Epithelial cell of esophagus (primary cell): ENCODE results near the gene APOBEC3B.

Source experiments
- DNase-seq: peaks from one replicate; pipeline ENCODE4 v3.0.0; 2010; ENCODE audit warnings: low read depth
- H3K4me3 ChIP-seq: 2 replicates; pipeline ENCODE4 v1.5.1; 2011; ENCODE audit warnings: mild to moderate bottlenecking, low read length, control low read depth
- TF ChIP-seq, protein P1 (sequence below): IDR thresholded peaks from 2 replicates; pipeline ENCODE4 v1.5.1; 2011; ENCODE audit warnings: low read depth, mild to moderate bottlenecking, low read length, control low read depth, inconsistent platforms; ENCODE audit not compliant: insufficient read depth; ENCODE audit errors: missing control alignments

The APOBEC3B gene

GRCh38 chr22:38952281-38952993, 29.7 kb upstream of the APOBEC3B start:
- DNase-seq: no peak
- H3K4me3 ChIP-seq: no peak overlapping the region
- TF ChIP-seq, protein P1, sequence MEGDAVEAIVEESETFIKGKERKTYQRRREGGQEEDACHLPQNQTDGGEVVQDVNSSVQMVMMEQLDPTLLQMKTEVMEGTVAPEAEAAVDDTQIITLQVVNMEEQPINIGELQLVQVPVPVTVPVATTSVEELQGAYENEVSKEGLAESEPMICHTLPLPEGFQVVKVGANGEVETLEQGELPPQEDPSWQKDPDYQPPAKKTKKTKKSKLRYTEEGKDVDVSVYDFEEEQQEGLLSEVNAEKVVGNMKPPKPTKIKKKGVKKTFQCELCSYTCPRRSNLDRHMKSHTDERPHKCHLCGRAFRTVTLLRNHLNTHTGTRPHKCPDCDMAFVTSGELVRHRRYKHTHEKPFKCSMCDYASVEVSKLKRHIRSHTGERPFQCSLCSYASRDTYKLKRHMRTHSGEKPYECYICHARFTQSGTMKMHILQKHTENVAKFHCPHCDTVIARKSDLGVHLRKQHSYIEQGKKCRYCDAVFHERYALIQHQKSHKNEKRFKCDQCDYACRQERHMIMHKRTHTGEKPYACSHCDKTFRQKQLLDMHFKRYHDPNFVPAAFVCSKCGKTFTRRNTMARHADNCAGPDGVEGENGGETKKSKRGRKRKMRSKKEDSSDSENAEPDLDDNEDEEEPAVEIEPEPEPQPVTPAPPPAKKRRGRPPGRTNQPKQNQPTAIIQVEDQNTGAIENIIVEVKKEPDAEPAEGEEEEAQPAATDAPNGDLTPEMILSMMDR: no peak

DNA sequence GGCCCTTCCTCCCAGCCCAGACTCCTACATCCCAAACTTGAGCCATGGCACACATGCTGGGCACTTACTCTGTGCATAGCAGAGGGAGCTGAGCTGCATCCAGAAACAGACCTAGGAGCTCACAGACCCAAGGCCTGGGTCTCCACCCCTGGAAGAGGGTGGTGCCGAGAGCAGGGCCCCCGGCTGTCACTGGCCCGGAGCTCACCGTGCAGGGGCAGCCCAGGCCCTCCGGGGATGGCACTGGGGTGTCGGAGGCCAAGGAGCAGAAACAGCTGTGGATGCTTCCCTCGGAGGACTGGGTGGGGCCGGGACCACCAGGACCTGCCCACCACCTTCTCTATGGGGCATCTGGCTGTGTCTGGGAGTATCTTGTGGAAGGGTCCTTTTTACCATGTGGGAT, 29.1 kb upstream of the APOBEC3B start:
- TF ChIP-seq, protein P1: no peak
- no peak overlapping the region for H3K4me3 ChIP-seq
- no peak for DNase-seq

DNA sequence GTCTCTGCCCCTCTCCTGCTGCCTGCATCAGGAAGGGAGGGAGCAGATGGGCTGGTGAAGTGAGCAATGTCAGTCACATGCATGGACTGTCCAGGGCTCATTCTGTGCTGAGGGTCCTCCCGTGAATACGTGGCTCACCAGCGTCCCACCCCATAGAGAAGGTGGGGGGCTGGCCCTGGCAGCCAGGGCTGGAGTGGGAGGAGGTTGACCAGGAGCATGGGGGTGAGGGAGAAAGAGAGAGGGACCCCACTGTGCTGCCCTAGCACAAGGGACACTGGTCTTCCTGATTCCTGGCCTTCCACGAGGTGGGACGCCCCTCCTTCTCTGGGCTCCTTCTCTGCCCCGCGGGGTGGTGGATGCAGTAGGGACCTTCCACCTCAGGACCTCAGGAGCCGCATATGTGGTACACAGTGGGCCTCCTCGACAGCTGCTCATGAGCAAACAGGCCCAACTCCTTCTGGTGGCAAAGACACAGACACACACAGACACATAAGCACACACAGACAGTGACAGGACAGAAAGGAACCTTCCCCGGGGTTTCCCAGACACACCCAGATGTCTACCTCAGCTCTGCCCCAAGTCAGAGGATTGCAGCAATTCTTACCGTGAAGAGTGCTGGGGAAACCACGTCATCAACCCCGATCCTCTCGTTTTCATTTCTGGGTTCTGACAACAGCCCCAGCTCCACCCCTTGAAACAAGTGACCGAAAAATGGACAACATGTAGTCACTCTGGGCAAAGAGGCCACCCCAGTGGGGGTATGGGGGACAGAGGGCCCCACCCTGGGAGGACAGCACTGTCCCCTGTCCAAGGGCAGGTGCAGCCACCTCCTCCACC, 28.4 kb upstream of the APOBEC3B start:
- TF ChIP-seq, protein P1: no peak
- H3K4me3 ChIP-seq: no peak overlapping the region
- peak; percentile 90 for DNase-seq

DNA sequence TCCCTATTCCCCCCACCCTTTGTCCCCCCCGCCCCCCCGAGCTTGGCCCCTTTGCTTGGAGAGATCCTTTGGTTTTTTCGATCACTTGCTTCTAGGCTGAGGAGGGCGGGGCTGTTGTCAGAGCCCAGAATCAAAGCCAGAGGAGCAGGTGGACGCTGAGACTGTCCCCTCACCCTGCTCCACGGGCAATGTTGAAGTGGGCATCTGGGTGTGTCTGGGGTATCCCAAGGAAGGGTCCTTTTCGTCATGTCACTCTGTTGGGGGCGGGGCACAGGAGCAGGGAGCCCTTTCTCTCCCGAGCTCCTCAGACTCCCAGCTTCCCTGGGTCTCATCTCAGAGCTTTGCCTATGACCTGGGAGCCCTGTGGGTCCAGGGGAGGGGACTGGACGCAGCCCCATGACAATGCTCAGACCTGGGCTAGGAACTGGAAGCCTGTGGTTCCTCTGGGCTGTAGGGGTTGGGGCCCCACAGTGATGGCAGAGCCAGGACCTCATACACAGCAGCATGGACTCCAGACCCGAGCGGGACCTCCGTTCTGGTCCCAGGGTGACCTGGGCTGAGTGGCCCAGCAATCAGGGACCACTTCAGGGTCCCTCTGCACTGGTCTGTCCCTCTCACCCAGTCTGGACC, 27.6 kb upstream of the APOBEC3B start:
- no peak for DNase-seq
- H3K4me3 ChIP-seq: no peak overlapping the region
- TF ChIP-seq, protein P1: no peak

DNA sequence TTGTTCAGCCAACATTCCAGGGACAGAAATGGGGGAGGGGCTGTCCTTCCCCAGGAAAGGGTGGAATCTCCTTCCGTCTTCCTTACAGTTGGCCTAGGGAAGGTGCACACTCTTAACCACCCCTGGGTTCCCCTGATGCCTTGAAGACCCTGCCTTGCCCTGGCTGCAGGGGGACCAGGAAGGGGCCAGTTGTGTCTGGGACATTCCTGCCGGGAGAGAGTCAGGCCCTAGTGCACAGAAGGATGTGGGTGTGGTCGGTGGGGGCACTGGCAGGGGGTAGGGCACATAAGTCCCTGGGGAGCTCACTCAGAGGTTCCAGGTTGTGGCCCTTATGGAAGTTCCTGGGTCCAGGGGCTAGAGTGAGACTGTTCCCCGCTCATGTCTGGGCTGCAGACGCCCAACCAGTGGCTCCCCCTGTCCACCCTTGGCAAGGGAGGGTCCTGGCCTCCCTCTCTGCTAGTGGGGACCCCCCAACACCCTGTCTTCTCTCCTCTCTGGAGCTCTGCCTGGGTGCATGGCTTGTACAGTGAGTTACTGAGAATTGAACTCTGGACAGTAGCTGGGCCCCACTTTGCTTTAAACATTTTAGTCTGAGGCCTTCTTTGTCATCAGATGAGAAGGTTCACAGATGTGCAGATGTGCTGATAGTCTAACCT, 26.8 kb upstream of the APOBEC3B start:
- no peak for DNase-seq
- TF ChIP-seq, protein P1: no peak
- H3K4me3 ChIP-seq: no peak overlapping the region

DNA sequence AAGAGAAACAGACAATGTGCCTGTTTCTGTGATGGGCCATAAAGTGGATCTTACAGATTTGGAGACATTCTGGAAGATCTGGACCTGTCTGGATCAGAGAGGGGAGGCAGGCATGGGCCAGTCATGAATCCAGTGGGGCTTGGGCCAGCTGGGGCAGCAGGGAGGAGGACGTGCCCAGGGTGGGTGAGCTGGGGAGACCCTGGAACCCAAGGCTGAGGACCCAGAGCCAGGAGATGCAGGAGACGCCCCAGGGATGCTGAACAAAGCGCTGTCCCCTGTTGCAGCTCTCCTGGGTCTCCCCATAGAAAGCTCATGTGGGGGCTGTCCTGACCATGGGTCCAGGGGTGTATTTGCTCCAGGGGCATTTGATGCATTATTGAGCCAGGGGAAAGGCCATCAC, 26.2 kb upstream of the APOBEC3B start:
- TF ChIP-seq, protein P1: no peak
- no peak overlapping the region for H3K4me3 ChIP-seq
- DNase-seq: no peak
